Fibroblast of skin of right quadriceps (primary cell): ENCODE data around the gene ARMC8.
"Not testable (repeated sequence)": the region's sequence is repeated elsewhere in the genome, so short reads cannot be mapped to it uniquely, and the experiment has no call there.

ENCODE experiments used
- DNase-seq: peaks from one replicate; pipeline ENCODE4 v3.0.0-alpha.2; 2013

The ARMC8 gene

DNA sequence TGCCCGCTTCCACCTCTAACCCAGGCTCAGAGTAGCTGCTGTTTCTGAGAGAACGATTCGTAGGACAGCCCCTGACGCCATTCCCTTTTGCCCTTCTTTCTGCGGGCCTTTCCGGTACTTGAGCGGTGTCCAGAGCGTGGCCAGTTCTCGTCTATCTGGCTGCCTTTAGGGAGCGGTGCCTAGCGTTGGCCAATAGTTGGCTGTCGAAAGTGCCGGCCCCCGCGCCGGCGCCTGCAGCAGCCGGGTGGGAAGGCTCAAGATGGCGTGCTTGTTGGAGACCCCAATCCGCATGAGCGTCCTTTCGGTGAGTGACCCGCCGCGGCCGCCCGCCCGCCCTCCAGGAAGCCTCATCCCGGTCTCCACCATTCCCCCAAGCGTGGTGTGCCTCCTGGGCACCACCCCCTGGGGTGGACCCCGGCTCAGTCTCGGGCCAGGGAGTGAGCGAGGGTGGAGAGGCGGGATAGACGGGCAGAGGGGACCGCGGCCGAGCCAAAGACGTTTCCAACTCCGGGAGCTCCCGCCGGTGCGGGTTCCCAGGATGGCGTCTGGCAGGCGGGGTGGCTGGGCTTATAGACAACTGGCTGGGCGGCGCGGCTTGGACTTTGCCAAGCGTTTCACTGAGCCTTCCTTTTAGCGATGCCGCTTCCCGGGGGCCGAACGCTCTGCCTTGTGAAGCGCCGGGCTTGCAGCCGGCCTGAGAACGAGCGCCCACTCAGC is at the start of gene ARMC8:
Gene ARMC8, plus strand, starts transcription at position 6 of the 717 bp plus-strand sequence. Its CDS starts 254 bp downstream, at position 260.
- DNase-seq: peak; percentile 31

- DNase-seq: no peak
These were observed 49.2 kb upstream of the ARMC8 start for GRCh38 chr3:138137861-138138260.

DNA sequence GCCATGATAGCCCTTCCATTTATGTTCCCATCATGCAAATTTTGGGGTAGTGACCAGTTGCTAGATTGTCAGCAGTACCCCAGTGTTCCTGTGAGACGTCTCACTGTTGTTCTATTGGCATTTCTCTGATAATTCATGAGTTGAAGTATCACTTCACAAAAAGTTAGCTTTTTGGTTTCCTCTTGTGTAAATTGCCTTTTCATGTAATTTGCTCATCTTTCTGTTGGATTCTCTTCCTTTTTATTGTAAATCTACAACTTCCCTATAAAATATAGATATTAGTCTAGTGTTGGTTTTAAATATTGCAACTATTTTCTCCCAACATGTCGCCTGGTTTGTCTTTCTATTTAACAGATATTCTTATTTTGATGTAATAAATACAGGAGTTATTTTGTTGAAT is 47.4 kb upstream of the ARMC8 start:
- no peak for DNase-seq

GRCh38 chr3:138140940-138141339 is 46.2 kb upstream of the ARMC8 start:
- DNase-seq: no peak

DNA sequence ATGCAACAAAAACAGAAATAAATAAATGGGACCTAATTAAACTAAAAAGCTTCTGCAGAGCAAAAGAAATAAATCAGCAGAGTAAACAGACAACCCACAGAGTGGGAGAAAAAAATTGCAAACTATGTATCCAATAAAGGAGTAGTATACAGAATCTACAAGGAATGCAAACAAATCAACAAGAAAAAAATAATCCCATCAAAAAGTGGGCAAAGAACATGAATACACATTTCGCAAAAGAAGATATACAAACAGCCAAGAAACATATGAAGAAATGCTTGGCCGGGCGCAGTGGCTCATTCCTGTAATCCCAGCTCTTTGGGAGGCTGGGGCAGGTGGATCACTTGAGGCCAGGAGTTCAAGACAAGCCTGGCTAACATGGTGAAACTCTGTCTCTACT is 44.9 kb upstream of the ARMC8 start:
- not testable (repeated sequence) for DNase-seq

DNA sequence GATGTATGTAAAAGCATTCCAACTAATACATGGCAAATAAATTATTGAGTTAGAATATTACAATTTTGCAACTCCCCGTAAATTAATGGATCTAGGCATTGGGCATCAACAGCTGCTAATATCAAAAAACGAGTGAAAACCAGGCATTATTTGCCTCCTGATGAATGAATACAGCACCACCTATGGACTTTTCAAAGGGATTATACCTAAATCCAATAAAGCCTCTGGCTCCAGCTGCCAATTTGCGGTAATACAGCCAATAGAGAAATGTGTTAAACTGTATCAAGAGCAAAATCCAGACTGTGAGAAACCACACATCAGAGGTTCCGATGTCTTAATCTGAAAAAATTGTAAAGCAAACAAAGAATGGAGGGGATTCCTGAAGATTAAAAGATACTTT is 38.6 kb upstream of the ARMC8 start:
- no peak for DNase-seq

- DNase-seq: no peak
These were observed 32.6 kb upstream of the ARMC8 start for GRCh38 chr3:138154534-138154933.

DNA sequence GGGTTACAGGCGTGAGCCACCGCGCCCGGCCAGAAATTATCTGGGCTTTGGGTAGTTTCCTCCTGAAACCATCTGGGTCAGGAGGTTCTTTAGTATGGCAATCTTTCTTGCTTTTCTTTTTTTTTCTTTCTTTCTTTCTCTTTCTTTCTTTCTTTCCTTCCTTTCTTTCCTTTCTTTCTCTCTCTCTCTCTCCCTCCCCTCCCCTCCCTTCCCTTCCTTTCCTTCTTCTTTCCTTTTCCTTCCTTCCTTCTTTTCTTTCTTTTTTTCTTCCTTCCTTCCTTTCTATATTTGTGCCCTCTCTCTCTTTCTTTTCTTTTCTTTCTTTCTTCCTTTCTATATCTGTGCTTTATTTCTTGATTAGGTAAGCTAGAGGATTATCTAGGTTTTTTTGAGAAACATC is 29.4 kb upstream of the ARMC8 start:
- no peak for DNase-seq

- no peak for DNase-seq
These were observed 22.0 kb upstream of the ARMC8 start for GRCh38 chr3:138165061-138165460.

DNA sequence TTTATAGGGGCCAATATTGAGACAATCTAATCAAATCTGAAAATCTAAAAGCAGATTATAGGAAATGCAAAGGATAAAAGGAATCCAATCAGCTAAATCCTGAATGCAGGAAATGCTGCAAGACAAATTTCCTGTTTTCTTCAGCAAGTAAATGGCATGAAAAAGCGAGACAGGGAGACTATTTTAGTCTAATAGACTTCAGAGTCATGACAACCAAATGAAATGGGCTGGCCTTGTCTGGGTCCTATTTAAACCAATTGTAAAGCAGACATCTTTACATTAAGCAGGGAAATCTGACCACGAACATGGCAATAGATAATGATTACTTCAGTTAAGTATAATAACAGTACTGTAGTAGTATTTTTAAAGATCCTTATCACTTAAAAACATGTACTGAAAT is 14.5 kb upstream of the ARMC8 start:
- DNase-seq: no peak

GRCh38 chr3:138173769-138174420 is 13.2 kb upstream of the ARMC8 start:
- DNase-seq: no peak

DNA sequence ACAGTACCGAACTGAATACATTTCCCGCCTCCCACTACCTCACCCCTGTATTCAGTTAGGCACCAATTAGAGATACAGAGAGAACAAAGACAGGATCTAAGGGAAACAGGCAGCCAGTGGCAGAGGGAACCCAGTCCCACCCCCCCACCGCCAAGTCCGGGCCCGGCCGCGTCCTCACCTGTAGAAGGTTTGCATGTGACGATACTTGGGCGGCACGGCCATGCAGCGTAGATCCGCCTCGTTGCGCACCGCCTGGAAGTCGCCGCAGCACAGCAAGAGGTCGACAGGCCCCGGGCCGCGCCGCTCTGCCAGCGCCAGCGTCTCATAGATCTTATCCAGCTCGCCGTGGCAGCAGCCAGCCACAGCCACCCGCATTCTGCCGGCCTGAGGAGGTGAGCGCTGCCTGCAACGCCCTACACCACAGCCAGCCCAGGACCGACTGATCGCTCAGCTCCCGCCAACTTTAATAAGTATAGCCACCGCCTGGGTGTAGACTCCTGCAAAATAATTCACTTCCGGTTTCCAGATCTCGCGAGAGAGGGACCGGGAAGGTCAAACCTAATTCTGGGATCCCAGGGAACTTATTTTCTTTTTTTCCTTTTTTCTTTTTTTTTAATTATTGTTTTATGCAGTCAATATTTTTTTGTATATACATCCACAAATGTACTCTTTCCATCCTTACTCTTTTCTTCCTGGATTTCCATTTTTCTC is 12.5 kb upstream of the ARMC8 start, which contains the start of gene DBR1:
Gene DBR1, minus strand, starts transcription at position 501 of the 711 bp plus-strand sequence. Its CDS starts 126 bp downstream, at position 375.
- peak; percentile 86 for DNase-seq

DNA sequence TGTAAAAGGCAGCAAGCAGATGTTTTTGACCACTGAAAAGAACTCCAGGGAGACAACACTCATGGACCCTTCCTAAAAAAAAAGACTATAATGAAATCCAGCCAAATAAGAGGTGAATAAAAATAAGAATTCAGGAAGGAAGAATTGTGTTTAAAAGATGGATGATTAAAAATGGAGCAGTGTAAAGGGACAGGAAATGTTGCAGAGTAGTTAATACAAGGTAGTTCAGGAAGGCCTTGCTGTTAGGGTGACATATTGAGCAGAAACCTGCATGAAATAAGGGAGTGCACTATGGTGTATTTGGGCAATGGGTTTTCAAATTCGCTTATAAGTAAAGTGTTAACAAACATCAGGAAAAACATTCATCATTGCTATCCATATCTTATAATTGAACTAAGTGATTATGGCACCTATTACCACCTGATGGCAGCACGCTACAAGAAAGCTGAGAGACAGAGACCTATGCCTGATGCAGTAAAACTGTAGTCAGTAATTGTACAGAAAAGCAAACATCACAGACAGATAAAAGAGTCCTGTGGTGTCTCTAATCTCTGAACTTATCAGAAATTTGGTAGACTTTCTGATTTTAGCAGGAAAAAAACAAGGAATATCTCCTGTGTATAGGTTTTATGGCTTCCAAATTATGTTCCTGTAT is 6.6 kb upstream of the ARMC8 start:
- DNase-seq: peak; percentile 14

DNA sequence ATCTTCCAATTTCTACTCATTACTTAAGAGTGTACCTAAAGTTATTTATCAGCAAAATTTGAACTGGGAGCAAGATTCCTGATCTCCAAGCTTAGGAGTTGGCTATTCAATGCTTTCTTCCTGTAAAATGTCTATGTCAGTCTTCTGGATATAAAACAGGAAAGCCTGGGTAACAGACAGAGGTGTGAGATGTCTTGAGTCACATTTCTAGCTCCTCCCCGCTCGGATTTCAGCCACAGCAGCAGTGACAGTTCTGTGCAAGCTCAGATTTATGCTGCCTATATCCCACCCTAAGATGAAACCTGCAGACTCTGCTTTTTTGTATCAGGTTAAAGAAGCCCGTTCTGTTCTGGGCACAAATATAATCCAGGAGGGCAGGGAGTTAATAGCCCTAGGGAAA is 2.1 kb upstream of the ARMC8 start:
- DNase-seq: peak; percentile 1

DNA sequence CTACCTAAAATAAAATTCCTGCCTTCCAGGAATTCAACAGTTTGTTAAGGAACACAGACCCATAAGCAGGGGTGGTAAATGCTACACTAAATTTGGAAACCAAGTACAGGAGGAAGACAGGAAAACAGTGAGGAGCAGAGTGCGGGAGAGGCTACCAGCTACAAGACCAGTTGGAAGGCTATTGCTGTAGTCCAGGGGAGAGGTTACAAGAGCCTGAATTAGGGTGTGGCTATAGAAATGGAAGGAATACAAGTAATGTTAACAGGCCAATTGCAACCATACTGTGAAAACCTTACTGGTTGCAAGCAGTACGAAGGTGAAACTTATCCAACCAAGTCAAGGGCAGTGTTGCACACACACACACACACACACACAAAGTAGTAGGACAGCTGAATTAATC is 880 bp upstream of the ARMC8 start:
- no peak for DNase-seq

DNA sequence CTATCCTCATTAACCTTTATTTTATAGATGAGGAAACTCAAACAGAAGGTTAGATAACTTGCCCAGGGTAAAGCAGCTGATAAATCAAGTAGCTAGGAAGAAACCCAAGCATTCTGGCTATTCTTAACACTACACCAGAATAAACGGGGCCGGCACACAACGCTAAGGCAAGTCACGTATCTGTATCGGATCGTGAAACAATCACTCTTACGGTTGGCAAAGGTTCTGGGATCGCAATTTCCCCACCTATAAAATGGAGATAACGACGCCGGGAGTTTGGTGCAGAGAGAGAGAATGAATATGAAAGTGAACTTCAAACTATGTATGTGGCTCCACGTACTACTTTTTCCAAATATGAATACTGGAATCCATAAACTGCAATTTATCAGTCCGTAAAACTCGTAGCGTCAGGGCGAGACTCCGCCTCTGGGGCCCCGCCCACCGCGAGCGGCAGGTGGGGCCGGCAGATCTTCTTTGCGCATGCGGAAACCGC is 252 bp upstream of the ARMC8 start:
- DNase-seq: peak; percentile 83

DNA sequence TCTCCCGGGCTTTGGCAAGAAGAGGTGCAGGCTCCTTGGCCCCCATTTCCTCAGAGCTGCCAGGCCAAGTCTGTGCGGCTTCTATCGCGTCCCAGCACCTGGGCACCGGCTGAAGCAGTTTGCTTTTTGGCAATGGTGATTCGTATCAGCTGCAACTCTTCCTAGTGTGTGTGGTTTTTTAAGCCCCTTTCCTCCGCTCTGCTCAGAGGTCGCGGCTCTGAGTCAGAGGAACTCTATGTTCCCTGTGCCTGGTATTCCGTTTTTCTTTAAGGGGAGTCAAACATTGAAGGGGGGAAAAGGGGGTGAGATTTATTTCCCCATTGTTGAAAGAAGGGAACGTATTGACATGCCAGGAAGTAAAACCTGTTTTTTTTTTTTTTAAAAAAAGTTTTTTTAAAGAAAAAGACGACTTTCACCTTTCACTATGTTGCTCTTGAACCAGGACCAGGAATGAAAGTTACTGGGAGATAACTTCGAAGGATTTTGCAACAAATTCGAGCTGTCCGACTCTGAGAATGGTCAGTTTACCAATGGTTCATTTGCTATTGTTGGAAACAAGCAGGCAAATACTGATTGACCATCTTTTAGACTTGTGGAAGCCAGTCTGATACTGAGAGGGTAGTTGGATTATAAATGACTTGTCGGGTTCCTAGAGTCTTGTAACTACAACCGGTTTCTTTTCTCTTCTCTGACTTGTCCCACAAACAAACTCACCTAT is 1.1 kb downstream of the ARMC8 start:
- peak; percentile 47 for DNase-seq

DNA sequence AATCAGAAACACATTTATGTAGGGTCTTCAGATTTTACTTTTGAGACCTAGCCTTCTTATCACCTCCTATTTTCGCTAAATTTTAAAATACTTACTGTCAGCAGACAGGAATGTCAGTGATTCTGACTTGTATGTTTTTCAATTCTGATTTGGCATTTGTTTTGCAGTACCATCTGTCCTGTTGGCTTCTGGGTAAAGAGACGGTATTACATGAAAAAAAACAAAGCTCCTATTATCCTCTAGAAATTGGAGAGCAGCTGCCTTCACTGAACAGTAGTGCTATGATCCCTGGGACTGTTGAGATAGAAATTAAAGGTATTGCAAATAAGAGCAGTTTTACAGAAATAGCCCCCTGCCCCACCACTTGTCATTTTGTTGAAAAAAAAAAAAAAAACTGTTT is 8.4 kb downstream of the ARMC8 start:
- DNase-seq: no peak

- DNase-seq: no peak
These were observed 8.9 kb downstream of the ARMC8 start for GRCh38 chr3:138196023-138196422.

DNA sequence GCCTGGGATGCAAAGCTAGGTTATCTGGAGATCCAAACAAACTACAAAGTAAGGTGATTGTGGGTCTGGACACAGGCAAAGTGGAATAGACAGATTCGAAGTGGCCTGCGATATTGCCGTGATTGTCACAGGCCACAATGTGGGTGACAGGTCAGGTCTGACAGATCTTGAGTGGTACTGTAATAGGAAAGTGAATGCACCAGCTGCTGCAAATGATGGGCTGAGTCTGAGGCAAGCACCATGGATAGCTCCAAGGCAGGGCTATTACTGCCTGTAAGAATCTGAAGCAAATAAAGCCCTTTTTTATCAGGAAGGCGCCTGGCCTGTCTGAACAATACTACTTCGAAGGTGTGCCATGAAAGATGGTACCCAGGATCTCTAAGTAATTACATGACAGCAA is 10.0 kb downstream of the ARMC8 start:
- peak; percentile 6 for DNase-seq

DNA sequence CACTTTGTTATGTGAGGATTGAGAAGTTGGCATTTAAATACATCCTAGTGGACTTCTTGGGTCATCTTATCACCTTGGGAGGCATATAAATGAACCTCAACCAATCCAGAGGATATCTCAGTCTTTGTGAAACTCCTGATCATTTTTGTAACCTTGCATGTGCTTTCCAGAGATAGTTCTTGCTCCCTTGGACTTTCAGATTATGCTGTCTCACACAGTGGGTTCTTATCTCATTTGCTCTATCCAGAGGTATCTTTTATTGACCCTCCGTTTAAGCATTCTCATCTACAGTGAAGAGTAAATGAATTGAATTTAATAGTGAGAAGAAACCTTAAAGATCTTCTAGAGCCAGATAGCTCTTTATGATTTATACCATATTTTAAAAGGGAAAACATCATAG is 10.4 kb downstream of the ARMC8 start:
- no peak for DNase-seq

- DNase-seq: no peak
These were observed 12.8 kb downstream of the ARMC8 start for GRCh38 chr3:138199851-138200250.

DNA sequence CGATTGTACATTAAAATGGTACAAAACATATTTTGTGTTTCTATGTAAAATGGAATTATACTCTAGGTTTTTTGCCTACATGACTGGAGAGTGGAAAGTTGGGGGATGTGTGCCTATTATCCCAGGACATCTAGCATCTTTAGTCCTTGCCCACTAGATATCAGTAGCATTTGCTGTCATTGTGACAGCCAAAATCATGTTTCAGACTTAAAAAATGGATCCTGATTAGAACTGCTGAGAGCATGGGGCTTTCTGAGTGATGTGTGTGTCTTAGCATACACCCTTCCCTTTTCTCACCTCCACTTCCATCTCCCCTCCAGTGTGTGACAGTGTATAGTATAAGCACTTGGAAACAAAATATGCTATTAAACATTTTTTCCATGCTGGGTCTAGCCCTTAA is 13.3 kb downstream of the ARMC8 start:
- no peak for DNase-seq
